Muscle of back (tissue), 11 donors: ENCODE measurements around the gene CLSTN3. TPM values are rescaled to one million over a fixed set of nuclear protein-coding genes. Genes with fewer than 3 reads are reported as not detected.
"Not testable (repeated sequence)": the region's sequence is repeated elsewhere in the genome, so short reads cannot be mapped to it uniquely, and the experiment has no call there.

ENCODE experiments used
- DNase-seq, 3 donors: peaks; one replicate each; pipeline versions ENCODE4 v3.0.0 to v3.0.0-alpha.2; 2013
- polyA plus RNA-seq, 10 donors: library from polyadenylated mRNA; unstranded; fragments of 120-200 nt; gene quantifications; one replicate each; pipeline ENCODE4 v1.2.1, GENCODE V29; 2013; ENCODE audit not compliant: insufficient read length in 10 of 10

Gene CLSTN3
- polyA plus RNA-seq, 10 donors = 11.8 to 25.7 (median 19.1) TPM

DNA sequence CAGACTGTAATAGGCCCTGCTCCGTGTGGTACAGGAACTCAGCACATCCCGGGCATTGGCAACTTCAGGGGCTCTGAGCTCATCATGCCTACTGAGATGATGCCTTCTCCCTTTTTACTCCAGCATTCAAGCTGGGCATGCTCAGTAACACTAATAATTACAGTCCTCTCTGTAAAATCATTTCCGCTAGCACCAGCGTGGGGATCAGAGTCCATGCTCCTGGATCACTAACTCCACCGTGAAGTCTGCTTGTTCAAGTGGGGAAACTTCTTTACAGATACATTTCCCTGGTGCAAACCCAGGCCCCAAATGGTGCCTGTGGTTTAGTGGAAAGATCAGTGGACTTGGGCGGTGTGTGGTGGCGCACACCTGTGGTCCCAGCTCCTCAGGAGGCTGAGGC is 16.7 kb downstream of the CLSTN3 start:
- DNase-seq = no peak

DNA sequence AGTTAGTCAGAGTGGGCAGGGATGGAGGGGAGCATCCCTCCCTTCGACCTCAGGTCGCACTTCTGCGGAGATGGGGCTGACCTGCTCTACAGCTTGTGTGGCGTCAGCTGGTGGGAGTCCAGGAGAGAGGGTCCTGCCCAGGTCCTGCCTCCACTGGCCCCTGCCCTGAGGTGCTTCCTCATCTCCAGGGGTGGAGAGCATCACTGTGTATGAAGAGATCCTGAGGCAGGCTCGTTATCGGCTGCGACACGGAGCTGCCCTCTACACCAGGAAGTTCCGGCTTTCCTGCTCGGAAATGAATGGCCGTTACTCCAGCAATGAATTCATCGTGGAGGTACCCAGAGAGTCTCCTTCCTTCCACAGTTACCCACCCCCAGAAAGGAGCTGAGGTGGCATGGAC is 20.2 kb downstream of the CLSTN3 start:
- no peak for DNase-seq

DNA sequence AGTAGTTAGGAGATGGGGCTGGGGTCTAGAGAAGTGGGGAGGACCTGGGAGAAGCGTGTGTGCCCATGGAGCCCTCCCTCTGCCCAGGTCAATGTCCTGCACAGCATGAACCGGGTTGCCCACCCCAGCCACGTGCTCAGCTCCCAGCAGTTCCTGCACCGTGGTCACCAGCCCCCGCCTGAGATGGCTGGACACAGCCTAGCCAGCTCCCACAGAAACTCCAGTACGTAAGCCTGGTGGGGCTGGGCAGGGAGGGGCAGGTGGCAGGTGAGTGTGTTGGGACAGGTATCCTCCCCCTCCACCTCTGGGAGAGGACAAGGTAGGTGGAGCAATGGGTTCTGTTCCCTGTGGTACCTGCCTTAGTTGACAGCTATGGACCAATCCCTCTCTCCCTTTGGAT is 20.7 kb downstream of the CLSTN3 start:
- DNase-seq = no peak

DNA sequence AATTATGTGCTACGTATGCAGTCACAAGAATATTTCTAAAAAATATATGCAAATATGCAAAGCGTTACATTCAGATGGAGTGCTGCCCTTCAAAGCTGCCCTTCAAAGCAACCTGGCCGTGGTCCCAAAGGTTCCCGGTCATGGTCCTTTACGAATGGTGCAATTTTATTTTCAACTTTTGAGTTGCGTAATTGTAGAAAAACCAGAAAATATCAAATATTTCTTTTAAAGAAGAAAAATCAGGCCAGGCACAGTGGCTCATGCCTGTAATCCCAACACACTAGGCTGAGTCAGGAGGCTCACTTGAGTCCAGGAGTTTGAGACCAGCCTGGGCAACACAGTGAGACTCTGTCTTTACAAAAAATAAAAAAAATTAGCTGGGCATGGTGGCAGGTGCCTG is 21.4 kb downstream of the CLSTN3 start:
- DNase-seq = no peak

DNA sequence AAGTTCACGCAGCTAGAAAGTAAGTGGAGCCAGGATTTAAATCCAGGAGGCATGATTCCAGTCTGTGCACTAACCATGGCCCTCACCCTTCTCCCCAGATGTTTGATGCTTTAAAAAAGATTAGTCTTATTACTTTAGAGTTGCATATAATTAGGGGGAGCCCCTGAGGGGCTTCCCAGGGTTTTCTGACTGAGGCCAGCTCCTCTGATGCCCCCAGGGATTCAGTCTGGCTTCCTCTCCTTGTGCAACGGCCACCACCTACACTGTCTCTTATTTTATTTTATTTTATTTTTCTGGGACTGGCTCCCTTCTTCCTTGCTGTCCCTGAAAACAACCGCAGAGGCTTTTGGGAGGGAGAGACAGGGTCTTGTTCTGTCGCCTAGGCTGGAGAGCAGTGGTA is 22.6 kb downstream of the CLSTN3 start:
- DNase-seq = no peak

DNA sequence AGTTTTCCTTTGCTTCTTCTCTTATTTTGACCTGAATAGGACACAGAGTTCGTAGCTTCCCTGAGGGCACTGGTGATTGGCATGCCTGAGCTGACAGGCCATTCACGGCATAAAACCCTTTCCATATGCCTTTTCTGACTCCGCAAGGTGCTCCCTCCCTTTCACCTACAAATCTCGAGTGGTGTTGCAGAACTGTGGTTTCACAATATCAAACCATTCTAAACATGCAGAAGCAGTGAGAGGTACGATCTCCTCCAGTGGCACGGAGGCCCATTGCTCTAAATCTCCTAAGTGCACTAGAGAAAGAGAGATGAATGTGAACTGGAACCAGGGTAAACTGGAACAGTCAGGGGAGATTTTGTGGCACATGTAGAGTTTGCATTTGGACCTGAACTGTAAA is 23.9 kb downstream of the CLSTN3 start:
- no peak for DNase-seq

DNA sequence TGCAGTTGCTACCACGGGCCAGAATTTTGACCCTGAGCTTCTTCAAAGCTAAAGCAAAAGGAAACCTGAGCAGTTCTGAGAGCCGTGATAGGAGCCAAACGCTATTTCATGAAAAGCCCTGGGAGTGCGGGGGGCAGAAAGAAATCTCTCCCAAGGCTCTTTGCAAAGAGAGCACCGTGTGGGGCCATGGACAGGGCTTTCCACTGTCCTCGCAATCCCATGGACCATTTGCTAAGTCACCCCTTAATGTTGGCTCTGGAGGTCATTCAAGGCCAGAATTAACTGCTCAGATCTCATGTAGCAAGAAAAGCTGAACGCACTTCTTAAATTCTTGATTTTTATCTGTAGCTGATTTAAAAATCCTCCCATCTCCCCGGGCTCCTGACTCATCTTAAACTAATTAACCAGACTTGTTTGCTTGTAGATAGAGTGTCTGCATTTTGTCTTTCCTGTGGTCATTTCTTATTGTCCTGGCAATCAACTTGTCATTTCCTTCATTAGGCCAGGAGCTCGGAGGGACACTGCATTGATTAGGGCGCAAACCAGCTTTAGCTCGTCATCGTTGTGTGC is 24.8 kb downstream of the CLSTN3 start:
- no peak for DNase-seq

DNA sequence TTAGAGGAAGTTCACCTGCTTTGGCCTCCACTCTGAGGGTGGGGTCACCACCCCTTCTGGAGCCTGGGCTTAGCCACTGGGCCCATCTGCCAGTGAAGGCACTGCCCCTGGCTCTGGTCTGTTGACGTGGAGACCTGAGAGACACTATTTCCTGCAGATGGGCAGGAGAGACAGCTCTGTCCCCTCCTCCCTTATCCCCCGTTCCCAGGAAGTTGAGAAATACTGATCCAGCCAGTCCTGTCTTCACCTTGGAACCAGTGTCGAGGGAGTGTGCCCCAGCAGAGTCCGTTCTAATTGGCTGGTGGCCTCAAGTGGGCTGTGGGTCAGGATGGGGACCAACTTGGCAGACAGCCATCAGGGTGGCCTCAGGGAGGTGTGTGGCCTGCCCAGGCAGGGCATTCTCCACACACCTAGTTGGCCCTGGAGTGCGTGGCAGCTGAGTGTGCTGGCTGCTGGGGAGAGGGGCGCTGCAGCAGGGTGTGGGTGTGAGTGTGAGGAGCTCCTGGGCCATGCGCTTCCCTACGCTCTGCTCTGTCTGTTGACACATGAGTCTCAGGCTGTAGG is 25.4 kb downstream of the CLSTN3 start:
- no peak for DNase-seq

DNA sequence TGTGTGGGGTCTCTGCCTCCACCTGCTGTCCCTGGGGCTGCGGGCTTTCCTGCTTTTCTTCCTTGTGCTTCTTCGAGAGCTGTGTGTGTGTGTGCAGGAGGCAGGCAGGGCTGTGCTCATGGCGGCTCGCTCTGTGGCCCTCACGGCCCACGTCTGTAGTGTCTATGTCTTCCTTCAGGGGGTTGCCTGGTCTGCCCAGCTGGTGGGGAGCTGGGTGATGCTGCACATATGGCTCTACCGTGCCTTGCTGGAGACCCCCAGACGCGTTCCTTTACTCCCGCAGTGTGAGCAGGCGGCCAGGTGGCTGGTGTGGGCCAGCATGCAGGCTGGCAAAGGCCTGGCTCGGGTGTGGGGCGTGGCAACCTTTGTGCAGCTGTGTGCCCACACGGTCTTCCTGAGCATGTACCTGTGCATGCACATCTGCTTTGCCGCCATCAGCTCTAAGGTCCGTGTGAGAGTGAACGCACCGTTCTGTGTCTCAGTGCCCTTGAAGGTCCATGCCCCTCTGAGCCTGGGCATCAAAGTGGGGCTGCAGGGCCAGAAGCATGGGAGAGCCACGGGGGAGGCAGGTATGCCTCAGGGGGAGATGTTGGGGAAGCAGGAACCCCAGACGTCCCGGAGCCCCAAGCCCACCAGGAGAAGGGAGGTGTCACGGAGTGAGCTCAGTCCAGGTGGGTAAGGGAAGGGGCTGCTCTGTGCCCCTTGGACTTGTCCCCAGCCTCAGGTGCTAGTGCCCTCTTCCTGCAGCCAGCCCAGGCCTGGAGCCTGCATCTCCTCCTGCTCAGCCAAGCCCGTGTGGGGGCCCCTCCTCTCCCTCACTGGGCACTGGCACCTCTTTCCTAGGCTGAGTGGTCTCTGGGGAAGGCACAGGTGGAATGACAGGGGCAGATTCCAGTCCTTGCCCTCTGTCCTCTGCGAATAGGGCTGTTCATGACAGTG is 26.4 kb downstream of the CLSTN3 start:
- DNase-seq = no peak

DNA sequence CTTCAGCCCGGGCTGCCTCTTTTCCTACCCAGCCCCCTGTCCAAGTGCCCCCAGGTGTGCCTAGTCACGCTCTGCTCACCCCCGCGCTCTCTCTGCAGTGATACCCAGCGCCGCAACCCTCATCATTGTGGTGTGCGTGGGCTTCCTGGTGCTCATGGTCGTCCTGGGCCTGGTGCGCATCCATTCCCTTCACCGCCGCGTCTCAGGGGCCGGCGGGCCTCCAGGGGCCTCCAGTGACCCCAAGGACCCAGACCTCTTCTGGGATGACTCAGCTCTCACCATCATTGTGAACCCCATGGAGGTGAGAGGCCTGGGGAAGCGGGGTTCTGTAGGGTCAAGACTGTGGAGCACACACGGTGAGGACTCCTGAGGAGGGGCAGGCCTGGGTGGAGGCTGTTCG is 27.2 kb downstream of the CLSTN3 start:
- no peak for DNase-seq

DNA sequence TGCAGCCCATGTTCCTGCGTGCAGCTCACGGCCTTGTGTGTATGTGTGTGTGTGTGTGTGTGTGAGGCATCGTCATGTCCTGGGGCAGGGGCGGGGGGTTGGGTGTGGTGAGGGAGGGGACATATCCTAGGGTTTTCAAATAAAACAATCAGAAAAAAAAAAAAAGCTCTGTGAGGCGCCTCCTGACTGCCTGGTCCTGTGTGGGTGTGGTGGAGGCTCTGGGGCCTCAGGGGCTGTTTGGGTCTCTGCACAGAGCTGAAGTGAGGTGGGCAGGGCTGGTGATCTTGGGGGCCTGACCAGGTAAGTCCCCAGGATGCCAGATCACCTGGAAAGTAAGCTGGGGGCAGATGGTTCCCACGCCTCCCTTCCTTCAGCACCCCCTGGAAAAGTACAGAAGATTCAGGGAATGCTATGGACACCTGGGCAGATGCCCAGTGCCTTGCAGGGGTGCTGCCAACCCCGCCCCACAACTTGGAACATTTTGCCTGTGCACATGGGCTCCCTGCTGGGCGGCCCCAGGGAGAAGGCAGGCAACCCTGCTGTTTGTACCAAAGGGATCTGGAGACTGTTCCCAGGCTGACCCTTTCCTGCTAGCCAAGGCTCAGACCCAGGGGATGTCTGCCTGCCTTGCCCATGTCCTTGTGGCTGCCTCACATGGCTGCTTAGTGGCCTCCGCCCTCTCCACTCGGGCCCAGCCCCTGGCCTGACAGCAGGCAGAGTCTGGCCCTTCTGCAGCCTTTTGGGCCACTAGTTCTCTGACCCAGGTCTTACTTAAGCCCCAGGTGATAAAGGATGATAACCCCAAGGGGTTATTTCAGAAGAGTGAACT is 28.8 kb downstream of the CLSTN3 start:
- no peak for DNase-seq

DNA sequence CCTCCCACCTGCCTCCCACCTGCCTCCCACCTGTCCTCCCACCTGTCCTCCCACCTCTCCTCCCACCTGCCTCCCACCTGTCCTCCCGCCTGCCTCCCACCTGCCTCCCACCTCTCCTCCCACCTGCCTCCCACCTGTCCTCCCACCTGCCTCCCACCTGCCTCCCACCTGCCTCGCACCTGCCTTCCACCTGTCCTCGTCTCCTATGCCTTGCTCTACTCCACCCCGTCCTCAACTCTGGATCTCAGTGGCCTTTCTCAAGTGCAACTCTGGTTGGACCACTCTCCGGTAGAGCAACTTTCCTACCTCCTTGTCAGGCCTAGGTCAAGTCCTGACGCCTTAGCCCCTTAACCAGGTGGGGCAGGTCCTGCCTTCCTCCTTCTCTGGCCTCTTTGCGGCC is 30.0 kb downstream of the CLSTN3 start:
- no peak for DNase-seq

DNA sequence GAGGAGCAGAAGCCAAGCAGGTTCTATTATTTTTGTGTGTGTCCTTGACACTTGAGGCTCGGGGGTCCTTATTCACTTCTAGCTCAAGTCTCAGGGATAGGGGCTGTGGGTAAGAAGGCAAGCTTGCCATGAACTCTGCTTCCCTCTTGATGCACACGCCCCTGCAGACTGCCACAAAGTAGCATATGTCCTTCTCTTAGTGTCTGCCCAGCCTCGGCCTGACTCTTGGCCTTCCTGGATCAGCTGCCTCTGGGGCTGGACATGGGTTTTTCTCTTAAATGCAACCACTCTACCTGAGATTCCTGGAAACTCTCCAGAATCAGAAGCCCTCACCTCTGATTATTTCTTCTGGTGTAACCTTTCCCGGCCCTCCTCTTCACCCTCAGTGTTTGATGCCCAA is 31.2 kb downstream of the CLSTN3 start:
- DNase-seq = no peak

DNA sequence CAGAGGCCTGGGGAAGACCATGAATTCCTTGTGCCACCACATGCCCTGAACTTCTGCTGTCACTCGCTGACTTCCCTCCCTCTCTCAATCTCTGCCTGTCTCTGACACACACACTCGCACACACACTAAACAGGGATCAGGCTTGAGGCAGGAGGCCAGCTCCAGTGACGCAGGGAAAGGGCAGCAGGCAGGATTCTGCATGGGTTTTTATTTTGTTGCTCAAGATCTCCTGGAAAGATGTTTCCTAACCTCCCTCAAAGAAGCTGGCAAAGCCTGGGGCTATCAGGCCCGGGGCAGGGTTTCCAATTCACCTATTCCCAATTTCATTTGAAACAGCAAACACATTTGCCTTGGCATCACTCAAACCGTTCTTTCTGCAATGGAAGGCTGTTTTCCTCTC is 31.6 kb downstream of the CLSTN3 start:
- no peak for DNase-seq

DNA sequence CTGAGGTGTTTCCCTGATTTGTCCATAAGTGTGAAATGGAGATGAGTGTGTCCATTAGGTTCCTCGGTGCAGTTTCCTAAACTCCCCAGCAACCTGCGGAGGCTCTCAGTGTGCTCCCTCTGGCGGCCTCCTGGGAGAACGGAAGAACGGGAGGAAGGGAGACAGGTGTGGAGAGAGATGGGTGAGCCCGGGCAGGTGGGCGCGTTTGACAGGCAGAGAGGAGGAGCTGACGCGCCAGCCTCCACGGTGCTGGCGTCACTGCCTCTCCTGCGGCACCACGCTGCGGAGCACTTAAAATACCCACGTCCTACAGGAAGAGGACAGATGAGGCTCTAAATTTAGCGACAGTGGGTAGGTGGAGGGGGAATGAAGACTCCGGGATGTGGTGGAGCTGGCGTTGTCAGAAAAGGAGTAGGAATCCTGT is 32.5 kb downstream of the CLSTN3 start:
- DNase-seq = no peak

DNA sequence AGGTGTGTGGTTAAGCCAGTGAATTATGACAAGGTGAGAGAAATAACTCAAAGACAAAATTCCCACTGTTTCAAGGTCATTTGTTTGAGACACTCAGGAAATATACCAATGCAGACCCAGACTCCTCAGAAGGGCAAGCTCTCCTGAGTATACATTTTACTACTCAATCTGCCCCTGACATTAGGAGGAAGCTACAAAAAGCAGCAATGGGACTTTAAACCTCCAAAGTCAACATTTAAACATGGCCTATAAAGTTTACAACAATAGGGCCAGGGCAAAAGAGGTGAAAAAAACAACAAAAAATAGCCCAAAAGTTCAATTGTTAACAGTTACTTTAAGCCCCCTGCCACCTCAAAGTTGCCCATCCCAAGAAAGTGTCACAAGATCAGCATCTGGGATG is 39.8 kb downstream of the CLSTN3 start:
- DNase-seq = no peak

DNA sequence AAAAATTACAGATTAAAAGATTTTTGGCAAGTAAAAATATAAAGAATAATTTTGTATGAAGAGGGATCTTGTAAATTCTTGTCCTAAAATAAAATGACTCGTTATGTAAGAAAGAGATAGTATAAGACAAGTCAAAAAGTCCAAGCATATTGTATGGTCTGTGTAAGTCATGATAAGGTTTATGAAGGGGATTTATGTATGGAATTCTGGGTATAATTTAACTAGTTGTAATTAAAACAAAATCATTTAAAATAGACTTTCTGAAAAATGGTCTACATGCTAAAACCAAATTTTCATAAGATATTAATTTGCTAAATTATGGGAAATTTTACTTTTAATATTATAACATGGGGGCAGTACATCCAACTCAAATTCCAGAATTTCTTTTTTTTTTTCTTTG is 41.7 kb downstream of the CLSTN3 start:
- DNase-seq = no peak

DNA sequence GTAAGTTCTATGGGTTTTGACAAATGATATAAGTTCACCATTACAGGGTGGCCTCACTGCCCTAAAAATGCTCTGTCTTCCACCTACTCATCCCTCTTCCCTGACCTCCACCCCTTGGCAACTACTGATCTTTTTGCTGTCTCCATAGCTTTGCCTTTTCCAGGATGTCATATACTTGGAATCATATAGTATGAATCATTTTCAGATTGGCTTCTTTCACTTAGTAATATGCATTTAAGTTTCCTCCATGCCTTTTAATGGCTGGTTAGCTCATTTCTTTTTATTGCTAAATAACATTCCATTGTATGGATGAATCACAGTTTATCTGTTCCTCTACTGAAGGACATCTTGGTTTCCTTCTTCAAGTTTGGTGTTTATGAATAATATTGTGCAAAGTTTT is 45.3 kb downstream of the CLSTN3 start:
- peak in 1 of 3 donors; percentile 15 for DNase-seq

DNA sequence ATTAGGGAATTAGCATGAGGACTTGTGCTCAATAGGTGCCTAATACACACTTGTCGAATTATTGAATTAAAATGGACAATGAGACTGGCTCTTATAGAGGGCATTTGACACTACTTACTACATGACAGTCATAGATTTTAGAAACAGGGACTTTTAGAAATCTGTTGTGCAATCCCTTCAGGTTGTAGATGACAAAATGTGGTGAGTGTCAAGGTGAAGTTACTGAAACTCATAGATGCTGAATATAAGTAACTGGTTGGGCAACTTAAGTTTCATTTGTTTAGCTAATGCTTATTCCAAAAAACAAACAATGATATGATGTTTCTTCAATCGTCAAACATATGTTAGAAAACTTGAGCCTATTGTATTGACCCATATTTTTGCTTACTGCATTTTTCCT is 46.4 kb downstream of the CLSTN3 start:
- no peak for DNase-seq

DNA sequence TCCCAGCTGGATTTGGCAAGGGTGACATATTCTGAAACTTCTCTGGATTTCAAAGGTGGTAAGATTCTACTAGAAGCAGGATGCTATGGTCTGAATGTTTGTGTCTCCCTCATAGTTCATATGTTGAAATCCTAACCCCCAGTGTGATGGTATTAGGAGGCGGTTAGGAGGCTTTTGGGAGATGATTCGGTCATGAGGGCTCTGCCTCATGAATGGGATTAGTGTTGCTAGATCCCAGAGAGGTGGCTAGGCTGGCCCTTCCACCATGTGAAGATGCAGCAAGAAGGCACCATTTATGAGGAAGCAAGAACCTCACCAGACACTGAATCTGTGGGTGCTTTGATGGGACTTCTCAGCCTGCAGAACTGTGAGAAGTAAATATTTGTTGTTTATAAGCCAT is 48.3 kb downstream of the CLSTN3 start:
- DNase-seq = no peak

DNA sequence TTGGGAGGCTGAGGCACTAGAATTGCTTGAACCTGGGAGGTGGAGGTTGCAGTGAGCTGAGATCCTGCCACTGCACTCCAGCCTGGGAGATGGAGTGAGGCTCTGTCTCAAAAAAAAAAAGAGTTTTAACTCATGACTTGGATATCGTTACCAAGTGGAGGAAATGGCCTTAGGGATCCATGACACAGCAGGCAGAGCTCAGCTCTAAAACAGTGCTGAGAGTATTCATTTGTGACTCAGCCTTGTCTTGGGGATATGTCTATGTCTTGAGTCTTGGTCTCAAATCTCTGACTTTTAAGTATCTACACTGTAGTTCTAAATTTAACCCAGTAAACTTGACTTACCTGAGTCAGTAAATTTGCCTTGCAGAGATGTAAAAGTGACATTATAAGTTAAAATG is 50.5 kb downstream of the CLSTN3 start:
- no peak for DNase-seq

DNA sequence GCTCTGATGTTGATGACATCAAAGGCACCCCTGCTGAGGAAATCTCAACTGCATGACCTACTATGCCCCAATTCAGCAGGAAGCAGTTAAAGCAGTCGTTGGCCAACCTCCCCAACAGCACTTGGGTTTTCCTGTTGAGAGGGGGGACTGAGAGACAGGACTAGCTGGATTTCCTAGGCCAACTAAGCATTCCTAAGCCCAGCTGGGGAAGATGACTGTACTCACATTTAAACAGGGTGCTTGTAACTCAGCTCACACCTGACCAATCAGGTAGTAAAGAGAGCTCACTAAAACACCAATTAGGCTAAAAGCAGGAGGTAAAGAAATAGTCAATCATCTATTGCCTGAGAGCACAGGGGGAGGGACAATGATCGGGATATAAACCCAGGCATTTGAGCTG is 55.9 kb downstream of the CLSTN3 start:
- not testable (repeated sequence) for DNase-seq
